ENCODE measurements around the gene TBC1D16. TPM values are rescaled to one million over a fixed set of nuclear protein-coding genes. Genes with fewer than 3 reads are reported as not detected.

The TBC1D16 gene
- total RNA-seq, 3 donors from 2014 or later: 10.9 to 23.4 (median 22.1) TPM

- no peak for ATAC-seq
- DNase-seq: peak in 1 of 3 donors; percentile 38
- H3K4me3 ChIP-seq: no peak overlapping the region
- H3K4me1 ChIP-seq (ENCODE audit: low read depth): peaks cover 4% of the 10 kb centered on the region
- peaks cover 3% of the 10 kb centered on the region for H3K36me3 ChIP-seq (ENCODE audit: low read depth)
- TF ChIP-seq CTCF (IDR thresholded peaks at IDR 0.05): no peak
- intact Hi-C loops (cut with DNase I, micrococcal nuclease): no loop called here
- no peaks in the 10 kb centered on the region for H3K9me3 ChIP-seq
Measured at GRCh38 chr17:80010283-80010858, 25.3 kb downstream of the TBC1D16 start.

GRCh38 chr17:80009391-80010282 lies 26.0 kb downstream of the TBC1D16 start:
- DNase-seq (peak in 1 of 3 donors; percentile 36), ATAC-seq (no peak)
- H3K9me3 ChIP-seq: no peaks in the 10 kb centered on the region
- intact Hi-C loops (cut with DNase I, micrococcal nuclease): no loop called here
- H3K36me3 ChIP-seq (ENCODE audit: low read depth): peaks cover 3% of the 10 kb centered on the region
- TF ChIP-seq CTCF (IDR thresholded peaks at IDR 0.05): no peak
- peaks cover 4% of the 10 kb centered on the region for H3K4me1 ChIP-seq (ENCODE audit: low read depth)
- no peak overlapping the region for H3K4me3 ChIP-seq

DNA sequence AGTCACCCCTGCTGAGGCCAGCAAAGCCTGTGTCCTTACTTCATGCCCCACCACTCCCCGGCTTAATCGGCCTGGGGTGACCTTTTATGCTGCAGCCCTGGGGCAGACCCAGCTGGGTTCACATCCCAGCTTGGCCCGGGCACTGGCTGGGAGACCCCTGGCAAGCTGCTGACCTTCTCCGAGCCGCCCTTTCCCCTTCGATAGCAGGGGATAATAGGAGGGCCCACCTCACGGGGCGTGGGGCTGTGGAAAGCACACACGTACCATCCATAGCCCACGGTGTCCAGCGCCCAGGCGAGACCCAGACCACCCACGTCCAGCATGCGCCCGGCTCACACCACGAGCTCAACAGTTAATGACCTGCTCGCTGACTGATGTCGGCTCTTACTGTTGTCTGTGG lies 26.8 kb downstream of the TBC1D16 start:
- Histone ChIP-seq H3K4me3 (no peak overlapping the region), H3K4me1 (ENCODE audit: low read depth) (peaks cover 4% of the 10 kb centered on the region), H3K36me3 (ENCODE audit: low read depth) (peaks cover 3% of the 10 kb centered on the region), H3K9me3 (no peaks in the 10 kb centered on the region)
- no peak for ATAC-seq
- intact Hi-C loops (cut with DNase I, micrococcal nuclease): no loop called here
- no peak for TF ChIP-seq CTCF (IDR thresholded peaks at IDR 0.05)
- DNase-seq: peak in 1 of 3 donors; percentile 55

GRCh38 chr17:80008383-80008840 lies 27.3 kb downstream of the TBC1D16 start:
- Histone ChIP-seq H3K9me3 (no peaks in the 10 kb centered on the region), H3K4me3 (no peak overlapping the region), H3K36me3 (ENCODE audit: low read depth) (peaks cover 3% of the 10 kb centered on the region), H3K4me1 (ENCODE audit: low read depth) (peaks cover 4% of the 10 kb centered on the region)
- DNase-seq (peak; percentile 84 to 91 (median 89)), ATAC-seq (peak; percentile 97)
- intact Hi-C loops (cut with DNase I, micrococcal nuclease): no loop called here
- TF ChIP-seq CTCF (IDR thresholded peaks at IDR 0.05): peak; percentile 98

DNA sequence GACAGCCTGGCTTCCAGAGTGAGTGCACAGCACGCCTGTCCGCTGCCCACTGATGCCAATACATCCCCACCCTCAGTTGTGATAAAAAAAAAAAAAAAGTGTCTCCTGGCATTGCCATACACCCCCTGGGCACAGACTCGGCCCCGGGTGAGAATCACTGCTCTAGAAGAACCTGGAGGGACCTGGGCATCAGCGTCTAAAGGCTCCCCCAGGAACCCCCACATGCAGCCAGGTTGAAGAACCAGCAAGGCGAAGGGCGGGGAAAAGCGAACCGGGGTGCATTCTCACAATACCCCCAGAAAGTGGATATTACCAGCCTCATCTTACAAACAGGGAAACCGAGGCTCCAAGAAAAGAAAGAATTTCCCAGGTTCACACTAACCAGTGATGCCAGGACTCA lies 27.7 kb downstream of the TBC1D16 start:
- H3K9me3 ChIP-seq: no peaks in the 10 kb centered on the region
- ATAC-seq: no peak
- peaks cover under 1% of the 10 kb centered on the region for H3K36me3 ChIP-seq (ENCODE audit: low read depth)
- no peak overlapping the region for H3K4me3 ChIP-seq
- TF ChIP-seq CTCF (IDR thresholded peaks at IDR 0.05): no peak
- peak in 1 of 3 donors; percentile 43 for DNase-seq
- intact Hi-C loops (cut with DNase I, micrococcal nuclease): no loop called here
- H3K4me1 ChIP-seq (ENCODE audit: low read depth): peaks cover 5% of the 10 kb centered on the region

All from mucosa of descending colon (tissue), 3 donors.